Right ventricle myocardium inferior (tissue), 1 donor: ENCODE data around the gene CD59. TPM values are rescaled to one million over a fixed set of nuclear protein-coding genes. Genes with fewer than 3 reads are reported as not detected.

Experiments used
- ATAC-seq: fragments of 200-7000 bp; cut with Tn5 transposase; one replicate; pipeline ENCODE4 v1.9.1; 2020; ENCODE audit warnings: mild to moderate bottlenecking, moderate library complexity
- DNase-seq: peaks from one replicate; pipeline ENCODE4 v3.0.0; 2021; ENCODE audit errors: missing footprints
- intact Hi-C: fragments of 100-400 bp; cut with DNase I; formaldehyde crosslinking; loops from one replicate; pipeline ENCODE4 v1.11.0; 2022
- total RNA-seq: library from RNA; stranded (reverse); fragmentation: NEBNext Ultra II Directional; extraction: Animal tissue kit (Norgen Biotek cat#: 25700); gene quantifications from one replicate; pipeline ENCODE4 v1.2.1, GENCODE V29; 2021
- donor health status: DM: no; HTN: yes; CAD: no; lungs with severe emphysema.

The CD59 gene
- total RNA-seq, 1 donor from 2014 or later = 817 TPM

GRCh38 chr11:33659370-33660139 lies 76.7 kb downstream of the CD59 start:
- intact Hi-C loops = no loop called here
- ATAC-seq = no peak
- no peak for DNase-seq

- intact Hi-C loops = no loop called here
- DNase-seq (no peak), ATAC-seq (no peak)
Measured at GRCh38 chr11:33658195-33658900, 77.9 kb downstream of the CD59 start.

GRCh38 chr11:33657757-33658156 lies 78.5 kb downstream of the CD59 start:
- DNase-seq (no peak), ATAC-seq (no peak)
- intact Hi-C loops = no loop called here

- DNase-seq = no peak
- ATAC-seq = no peak
- intact Hi-C loops = no loop called here
Measured at GRCh38 chr11:33656768-33657167, 79.5 kb downstream of the CD59 start.

DNA sequence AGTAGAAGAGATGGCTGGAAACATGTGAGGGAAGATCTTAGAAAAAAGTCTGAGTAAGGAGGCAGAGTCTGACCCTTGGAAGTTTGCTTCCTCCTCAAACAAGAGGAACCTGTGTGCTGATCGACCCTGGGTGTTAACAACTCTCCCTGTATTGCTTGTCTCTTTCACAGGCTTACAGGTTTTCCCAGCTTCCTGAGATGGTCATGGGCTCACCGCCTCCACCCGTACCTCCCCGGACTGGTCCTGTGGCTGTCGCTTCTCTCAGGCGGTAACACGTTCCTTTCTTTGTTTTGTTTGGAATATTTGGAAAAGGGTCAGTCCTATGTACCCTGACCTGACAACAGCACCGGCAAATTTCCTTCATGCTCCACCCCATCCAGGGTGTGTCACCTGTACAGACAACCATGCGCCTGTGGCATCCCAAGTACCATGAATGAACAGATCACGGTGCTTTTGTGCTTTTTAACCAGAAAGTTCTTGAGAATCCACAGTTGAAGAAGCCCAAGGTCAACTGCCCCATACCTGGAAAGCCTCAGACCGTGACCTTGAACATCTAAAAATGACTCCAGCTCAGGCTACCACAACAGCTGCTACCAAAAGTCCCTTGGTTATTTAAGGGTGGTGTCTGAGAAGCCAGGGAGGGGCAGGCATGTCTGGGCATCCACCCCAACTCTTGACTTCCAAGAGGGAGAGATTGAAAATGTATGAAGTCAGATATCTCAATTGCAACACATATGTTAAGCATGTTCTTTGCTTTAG lies 80.2 kb downstream of the CD59 start:
- intact Hi-C loops = no loop called here
- ATAC-seq = no peak

GRCh38 chr11:33654594-33654993 lies 81.6 kb downstream of the CD59 start:
- no peak for ATAC-seq
- DNase-seq = no peak
- intact Hi-C loops = no loop called here

More for the DNA sequence above, 80.2 kb downstream of the CD59 start:
- no peak for DNase-seq

Other genes starting within 250 kb of the CD59 start
- not detected for gene C11orf91, start 35.6 kb downstream of the CD59 start, total RNA-seq
- 46.4 TPM for gene FBXO3, start 38.1 kb upstream of the CD59 start, total RNA-seq
- gene LMO2, start 155.7 kb upstream of the CD59 start, total RNA-seq = 7.2 TPM